ENCODE measurements around the gene RFX2. TPM values are rescaled to one million over a fixed set of nuclear protein-coding genes. Genes with fewer than 3 reads are reported as not detected.

Gene RFX2
- total RNA-seq, 1 experiment from 2014 or later = 4.6 TPM

GRCh38 chr19:6041071-6041470, 69.2 kb downstream of the RFX2 start:
- Mint-ChIP-seq H3K36me3 (no peaks in the 10 kb centered on the region), H3K27me3 (ENCODE audit: low read depth) (peaks cover 3% of the 10 kb centered on the region), H3K4me1 (no peaks in the 10 kb centered on the region), H3K27ac (no peak overlapping the region), H3K4me3 (no peak overlapping the region), H3K9me3 (no peaks in the 10 kb centered on the region)
- ATAC-seq (no peak), DNase-seq (ENCODE audit: low spot score) (no peak)
- TF ChIP-seq CREM (CRISPR knock-in tag; IDR thresholded peaks at IDR 0.05) (no peak), AFF4 (CRISPR knock-in tag; IDR thresholded peaks at IDR 0.05; ENCODE audit: borderline replicate concordance) (no peak), ZBTB43 (CRISPR knock-in tag; IDR thresholded peaks at IDR 0.05) (no peak), ZBTB21 (CRISPR knock-in tag; IDR thresholded peaks at IDR 0.05; ENCODE audit: borderline replicate concordance) (no peak), ZNF532 (CRISPR knock-in tag; IDR thresholded peaks at IDR 0.05; ENCODE audit: borderline replicate concordance) (no peak), E2F1 (CRISPR knock-in tag; IDR thresholded peaks at IDR 0.05) (no peak), ATF1 (CRISPR knock-in tag; IDR thresholded peaks at IDR 0.05) (no peak), IRF1 (CRISPR knock-in tag; IDR thresholded peaks at IDR 0.05) (no peak), ZNF281 (CRISPR knock-in tag; IDR thresholded peaks at IDR 0.05) (no peak), ZNF512 (CRISPR knock-in tag; IDR thresholded peaks at IDR 0.05; ENCODE audit: borderline replicate concordance) (no peak), NFATC4 (CRISPR knock-in tag; IDR thresholded peaks at IDR 0.05) (no peak), ESRRA (CRISPR knock-in tag; IDR thresholded peaks at IDR 0.05; ENCODE audit: borderline replicate concordance) (no peak), JAZF1 (CRISPR knock-in tag; IDR thresholded peaks at IDR 0.05) (no peak), ATF3 (CRISPR knock-in tag; conservative IDR thresholded peaks at IDR 0.05) (no peak)
- ChIA-PET CTCF (interaction anchor here (1.0 to 2.7 kb wide), 4 partner anchors 12 to 73 kb away, joined by 3 to 9 read pairs (median 4); no protein-coding TSS in a partner anchor), POLR2A (interaction anchor here (0.6 kb wide), 1 partner anchor 282 kb away, joined by 7 read pairs; no protein-coding TSS in a partner anchor)

Data from WTC11 (cell line).